GM19238 (cell line): Measurements from ENCODE around the gene PLS3.

ENCODE experiments used
- DNase-seq: peaks from one replicate; pipeline ENCODE4 v3.0.0; 2011; ENCODE audit warnings: low spot score; ENCODE audit not compliant: insufficient read length

The PLS3 gene

DNA sequence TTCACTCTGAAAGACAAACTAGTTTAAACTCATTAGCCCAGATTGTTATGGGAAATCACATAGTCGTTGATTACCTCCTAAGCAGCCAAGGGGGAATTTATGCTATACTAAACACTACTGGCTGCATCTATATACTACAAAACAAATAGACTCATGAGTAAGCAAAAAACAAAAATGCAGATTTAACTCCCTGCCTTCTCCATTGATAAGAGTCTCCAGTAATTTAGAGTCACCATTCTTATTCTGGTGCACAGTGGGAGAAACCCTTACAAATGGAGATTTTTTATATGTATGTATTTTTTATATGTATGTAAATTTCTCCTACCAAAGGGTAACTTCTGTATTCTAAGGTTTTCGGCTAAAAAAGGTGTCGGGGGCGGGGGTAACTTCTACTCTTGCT is 126.6 kb downstream of the PLS3 start:
- no peak for DNase-seq

DNA sequence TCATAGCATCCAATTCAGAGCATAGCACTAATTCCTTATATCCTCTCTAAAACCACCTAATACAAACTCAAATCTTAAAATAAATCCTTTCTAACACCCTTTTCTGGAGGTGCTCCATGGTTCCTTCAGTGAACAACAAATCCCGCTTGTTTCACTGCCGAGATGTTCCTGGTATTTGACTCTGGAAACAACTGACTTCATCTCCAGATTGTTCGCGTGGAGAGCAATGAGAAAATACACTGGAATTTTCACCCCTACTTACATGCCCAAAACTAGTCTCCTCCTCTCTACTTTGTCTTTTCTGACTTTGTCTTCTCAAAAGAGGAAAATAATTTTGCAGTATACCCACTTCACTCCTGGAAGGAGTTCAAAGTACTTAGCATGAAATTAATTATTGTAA is 129.0 kb downstream of the PLS3 start:
- no peak for DNase-seq

DNA sequence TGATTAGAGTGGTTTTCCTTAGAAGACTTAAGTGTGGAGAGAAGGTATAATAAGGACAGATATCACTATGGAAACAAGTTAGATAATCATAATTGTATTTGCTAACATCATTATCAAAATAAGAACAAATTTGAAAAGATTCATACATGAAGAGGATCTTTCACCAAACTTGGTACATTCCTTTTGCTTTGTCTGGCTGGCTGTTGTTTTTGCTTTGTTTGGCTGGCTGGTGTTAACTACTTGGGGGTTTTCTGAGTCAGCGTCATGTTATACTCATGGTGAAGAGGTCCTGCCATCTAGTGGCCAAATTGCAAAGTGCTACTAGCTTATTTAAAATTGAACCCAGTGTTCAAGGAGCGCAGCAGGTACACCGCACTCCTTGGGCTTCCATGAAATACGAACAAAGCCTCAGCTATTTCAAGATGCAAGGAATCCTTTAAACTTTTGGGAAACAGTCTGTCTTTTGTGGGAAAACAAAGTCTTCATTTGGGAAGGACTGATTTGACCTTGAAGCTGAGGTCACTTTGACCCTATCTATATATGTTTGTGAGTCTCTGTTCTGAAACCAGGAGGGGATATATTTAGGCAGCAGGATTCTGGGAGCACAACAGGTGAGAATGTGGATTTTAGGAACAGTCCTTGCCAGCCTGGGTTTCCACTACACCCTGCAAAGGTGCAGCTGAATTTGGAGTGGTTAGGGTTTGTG is 129.7 kb downstream of the PLS3 start:
- DNase-seq = peak; percentile 27

- no peak for DNase-seq
Observed at GRCh38 chrX:115693476-115693875, 132.5 kb downstream of the PLS3 start.

GRCh38 chrX:115694028-115694427 is 133.1 kb downstream of the PLS3 start:
- no peak for DNase-seq

- DNase-seq = no peak
Observed at GRCh38 chrX:115696039-115696438, 135.1 kb downstream of the PLS3 start.

DNA sequence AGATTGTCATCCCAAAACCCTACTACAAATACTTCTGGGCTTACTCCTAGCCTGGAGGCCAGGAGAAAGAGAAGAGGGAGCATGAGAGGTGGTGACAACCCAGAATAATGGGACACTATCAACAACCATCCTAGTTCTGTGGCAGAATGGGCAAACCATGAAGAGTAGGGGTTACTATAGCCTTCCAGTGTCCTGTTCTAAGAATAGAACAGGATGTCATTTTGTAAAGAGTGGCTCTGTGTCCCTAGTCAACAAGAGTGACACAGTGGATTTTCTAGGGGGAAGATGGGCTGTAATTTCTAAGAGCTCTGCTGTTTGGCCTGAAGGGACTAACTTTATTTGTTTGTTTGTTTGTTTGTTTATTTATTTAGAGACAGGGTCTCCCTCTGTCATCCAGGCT is 136.0 kb downstream of the PLS3 start:
- no peak for DNase-seq

GRCh38 chrX:115697806-115698205 is 136.8 kb downstream of the PLS3 start:
- DNase-seq = no peak
